ENCODE data around the gene SMOC2. TPM values are rescaled to one million over a fixed set of nuclear protein-coding genes. Genes with fewer than 3 reads are reported as not detected.

The SMOC2 gene
- polyA plus RNA-seq, 4 donors: 18.9 to 38.2 (median 27.1) TPM

- no peak for DNase-seq (ENCODE audit: low read depth in 4 of 4, low spot score in 2 of 4)
Measured at GRCh38 chr6:168513766-168514165, 72.8 kb downstream of the SMOC2 start.

DNA sequence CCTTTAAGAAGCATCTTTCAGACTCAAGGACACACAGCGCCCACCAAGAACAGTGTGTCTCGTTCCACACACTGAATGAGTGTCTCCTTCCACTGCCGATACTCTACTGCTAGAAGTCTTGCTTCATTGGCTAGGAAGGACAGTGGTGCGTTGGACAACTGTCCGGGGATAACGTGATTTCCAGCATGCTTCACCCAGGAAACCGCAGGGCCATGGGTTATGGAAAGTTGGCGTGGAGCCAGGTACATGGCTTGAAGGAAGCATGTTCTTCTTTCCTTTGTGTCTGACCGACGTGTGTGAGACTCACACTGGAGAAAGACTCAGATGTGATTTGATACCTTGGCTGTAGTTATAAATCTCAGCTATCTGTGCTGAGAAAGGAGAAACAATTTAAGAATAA, 73.2 kb downstream of the SMOC2 start:
- DNase-seq (ENCODE audit: low read depth in 4 of 4, low spot score in 2 of 4): no peak

DNA sequence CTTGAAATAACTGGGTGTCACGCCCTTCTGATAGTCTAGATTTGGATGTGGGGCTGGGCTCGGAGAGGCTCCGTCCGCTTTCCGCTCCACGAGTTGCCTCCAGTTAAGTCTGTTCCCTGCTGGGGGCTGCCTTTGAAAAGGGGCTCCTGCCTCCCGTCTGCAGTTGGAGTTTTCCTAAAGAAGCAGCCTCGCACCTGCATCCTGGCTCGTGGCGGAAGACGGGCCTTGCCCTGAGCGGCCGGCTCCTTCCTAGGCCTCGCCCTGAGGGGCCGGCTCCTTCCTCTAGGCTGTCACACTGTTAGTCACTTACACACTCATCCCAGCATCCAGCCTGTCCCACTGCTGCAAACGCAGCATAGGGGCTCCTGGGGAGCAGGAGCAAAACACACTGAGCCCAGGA, 74.4 kb downstream of the SMOC2 start:
- no peak for DNase-seq (ENCODE audit: low read depth in 4 of 4, low spot score in 2 of 4)

- DNase-seq (ENCODE audit: low read depth in 4 of 4, low spot score in 2 of 4): no peak
Measured at GRCh38 chr6:168516944-168517741, 76.2 kb downstream of the SMOC2 start.

- DNase-seq (ENCODE audit: low read depth in 4 of 4, low spot score in 2 of 4): no peak
Measured at GRCh38 chr6:168517742-168518347, 76.9 kb downstream of the SMOC2 start.

DNA sequence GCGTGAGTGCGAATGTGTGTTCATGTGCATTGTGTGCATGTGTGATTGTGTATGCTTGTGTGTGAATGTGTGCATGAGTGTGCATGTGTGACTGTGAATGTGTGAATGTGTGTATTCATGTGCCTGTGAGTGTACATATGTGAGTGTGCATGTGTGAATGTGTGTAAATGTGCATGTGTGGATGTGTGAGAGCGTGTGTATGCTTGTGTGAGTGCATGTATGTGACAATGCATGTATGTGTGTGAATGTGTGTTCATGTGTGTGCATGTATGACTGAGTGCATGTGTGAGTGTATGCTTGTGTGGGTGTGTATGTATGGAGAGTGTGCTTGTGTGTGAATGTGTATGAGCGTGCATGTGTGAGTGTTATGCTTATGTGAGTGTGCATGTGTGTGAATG, 77.4 kb downstream of the SMOC2 start:
- no peak for DNase-seq (ENCODE audit: low read depth in 4 of 4, low spot score in 2 of 4)

- DNase-seq (ENCODE audit: low read depth in 4 of 4, low spot score in 2 of 4): no peak
Measured at GRCh38 chr6:168518867-168519266, 77.9 kb downstream of the SMOC2 start.

- DNase-seq (ENCODE audit: low read depth in 4 of 4, low spot score in 2 of 4): no peak
Measured at GRCh38 chr6:168520233-168520632, 79.2 kb downstream of the SMOC2 start.

DNA sequence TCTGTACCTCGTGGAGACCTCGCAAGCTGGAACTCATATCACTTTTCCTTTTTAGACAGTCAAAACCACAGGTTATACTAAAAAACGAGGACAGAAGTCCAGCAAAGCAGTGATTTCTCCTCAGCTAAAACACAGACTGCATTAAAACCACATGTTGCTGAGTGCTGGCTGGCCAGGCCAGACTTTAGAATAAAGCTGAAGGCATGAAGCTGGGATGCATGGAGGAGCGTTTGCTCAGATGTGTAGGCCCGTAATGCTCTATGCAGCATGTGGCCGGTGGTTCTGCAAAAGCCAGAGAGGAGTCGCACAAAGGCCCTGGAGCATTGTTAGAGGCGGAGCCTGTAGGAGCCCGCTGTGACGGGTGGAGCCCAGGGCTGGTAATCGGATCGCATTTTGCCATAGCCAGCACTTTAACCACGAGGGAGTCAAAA, 83.6 kb downstream of the SMOC2 start:
- no peak for DNase-seq (ENCODE audit: low read depth in 4 of 4, low spot score in 2 of 4)

DNA sequence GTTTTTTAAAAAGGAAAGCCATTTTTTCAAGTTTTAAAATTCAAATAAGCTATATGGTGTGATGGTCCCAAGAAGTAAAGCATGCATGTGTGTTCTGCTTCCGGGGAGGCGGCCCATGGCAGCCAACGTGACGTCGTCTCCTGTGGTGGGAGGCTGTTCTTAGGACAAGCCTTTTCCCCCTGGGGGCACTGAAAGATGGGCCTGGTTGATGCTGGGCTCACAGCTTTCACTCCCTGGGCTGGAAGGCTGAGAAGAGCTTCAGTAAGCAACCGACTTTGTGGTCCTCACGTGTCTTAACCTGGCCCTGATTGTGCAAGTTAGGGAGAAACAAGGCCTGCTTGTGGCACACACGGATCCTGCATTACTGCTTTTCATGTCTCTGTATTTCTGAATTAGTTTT, 84.1 kb downstream of the SMOC2 start:
- DNase-seq (ENCODE audit: low read depth in 4 of 4, low spot score in 2 of 4): no peak

DNA sequence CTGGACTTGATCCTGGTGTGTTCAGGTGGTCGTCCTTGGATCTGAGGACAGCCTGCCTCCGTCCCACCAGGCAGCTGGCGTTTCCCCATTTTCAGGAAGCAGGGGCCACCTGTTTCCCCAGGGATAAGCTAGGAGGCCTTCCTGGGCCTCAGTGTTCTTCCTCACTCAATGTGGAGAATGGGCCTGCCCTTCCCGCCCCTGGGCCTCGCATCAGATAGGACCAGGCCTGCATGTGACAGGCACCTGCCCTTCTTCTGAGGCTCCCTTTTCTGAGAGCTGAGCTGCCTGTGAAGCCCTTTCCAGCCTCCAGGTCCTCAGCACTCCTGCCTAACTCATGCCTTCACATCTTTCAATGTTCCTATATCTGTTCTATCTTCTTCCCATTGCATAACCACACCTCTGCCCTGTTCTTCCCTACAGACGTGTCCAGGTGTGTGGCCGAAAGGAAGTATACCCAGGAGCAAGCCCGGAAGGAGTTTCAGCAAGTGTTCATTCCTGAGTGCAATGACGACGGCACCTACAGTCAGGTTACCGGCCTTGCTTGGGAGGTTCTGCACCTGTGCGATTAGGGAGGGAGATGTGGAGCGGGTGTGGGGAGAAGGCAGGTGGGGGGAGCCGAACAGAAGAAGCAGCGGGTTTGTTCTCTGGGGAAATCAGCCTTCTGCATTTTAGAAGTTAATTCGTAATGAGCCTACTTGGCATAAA, 85.1 kb downstream of the SMOC2 start:
- DNase-seq (ENCODE audit: low read depth in 4 of 4, low spot score in 2 of 4): no peak

DNA sequence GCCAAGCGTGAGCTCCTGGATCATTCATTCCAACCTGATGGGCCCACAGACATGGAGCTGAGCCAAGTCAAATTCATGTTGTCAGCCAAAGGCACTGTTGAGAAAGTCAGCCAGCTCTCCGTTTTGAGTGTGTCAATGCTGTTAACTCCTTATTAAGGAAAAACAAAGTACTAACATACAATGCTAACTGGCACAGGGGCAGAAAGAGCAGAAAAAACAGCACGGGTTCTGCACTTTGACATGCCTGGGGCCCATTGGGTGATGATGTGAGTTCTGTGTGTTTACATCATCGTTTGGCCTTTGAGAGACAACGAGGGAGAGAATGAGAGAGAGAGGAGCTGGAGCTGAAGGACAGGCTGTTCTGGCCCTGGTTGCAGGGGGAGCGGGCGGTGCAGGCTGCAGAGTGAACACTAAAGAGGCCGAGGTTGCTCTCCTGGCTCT, 85.9 kb downstream of the SMOC2 start:
- no peak for DNase-seq (ENCODE audit: low read depth in 4 of 4, low spot score in 2 of 4)

DNA sequence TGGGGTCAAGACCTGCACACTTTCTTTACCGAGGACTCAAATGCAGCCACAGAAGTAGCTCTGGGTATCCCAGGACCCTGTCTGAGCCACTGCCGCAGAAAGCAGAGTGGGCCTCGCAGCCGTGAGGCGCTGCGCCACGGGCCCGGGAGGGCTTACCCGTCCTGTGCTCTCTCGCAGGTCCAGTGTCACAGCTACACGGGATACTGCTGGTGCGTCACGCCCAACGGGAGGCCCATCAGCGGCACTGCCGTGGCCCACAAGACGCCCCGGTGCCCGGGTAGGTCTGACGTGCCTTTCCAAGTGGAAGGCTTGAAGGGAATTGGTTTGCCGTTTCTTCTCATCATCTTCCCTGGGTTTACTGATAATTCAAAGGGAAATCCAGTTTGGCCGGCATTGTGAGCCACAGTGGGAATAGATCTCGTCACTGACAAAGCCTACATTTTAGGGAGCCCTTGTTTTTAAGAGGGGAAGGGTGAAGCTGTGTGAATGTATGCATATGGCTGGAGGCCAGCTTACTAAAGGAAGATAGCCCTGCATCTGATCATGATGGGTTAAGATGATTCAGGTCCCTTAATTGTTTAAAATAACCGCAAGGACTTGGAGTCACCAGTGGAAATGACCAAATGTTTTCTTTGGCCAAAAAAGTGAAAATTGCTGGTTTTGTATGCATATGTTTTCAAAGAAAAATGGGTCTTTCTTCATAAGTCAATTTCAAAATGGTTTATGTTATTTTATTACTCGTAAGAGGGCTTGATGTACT, 86.6 kb downstream of the SMOC2 start:
- no peak for DNase-seq (ENCODE audit: low read depth in 4 of 4, low spot score in 2 of 4)

GRCh38 chr6:168528474-168529095, 87.6 kb downstream of the SMOC2 start:
- no peak for DNase-seq (ENCODE audit: low read depth in 4 of 4, low spot score in 2 of 4)

DNA sequence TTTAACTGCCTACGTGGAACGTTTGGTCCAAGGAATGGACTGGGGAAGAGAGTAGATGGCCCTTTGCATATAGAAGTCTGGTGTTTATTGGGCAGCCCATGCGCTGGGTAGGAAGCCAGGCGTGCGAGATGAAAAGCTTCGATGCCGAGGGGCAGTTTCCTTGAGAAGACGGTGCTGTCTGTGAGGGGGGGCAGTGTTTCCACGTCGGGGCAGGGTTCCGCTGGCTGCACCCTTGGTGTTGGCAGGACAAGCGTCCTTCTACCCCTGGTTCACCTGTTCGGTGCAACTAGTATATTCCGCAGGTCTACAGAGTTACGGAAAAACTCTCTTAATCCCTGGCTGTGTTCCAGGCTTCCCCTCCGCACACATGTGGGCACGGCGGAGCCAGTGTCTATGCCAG, 88.2 kb downstream of the SMOC2 start:
- DNase-seq (ENCODE audit: low read depth in 4 of 4, low spot score in 2 of 4): no peak

DNA sequence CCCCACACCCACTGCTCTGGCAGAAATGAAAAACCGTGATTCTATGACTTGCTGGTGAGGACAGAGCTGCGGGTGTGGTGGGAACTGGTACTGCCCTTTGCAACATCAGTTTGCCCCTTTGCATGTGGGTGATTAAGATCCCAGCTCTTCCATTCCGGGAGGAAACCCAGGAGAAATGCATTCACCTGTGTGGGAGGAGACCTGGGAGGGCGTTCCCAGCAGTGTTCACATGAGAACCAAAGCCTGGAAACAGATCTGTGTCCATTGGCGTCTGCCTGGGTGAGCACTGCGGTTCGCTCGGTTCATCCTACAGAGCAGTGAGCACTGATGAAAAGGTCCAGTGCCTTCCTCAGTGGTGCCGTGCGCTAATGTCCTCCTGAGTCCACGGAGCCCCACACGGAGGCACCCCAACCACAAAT, 89.7 kb downstream of the SMOC2 start:
- DNase-seq (ENCODE audit: low read depth in 4 of 4, low spot score in 2 of 4): no peak

- no peak for DNase-seq (ENCODE audit: low read depth in 4 of 4, low spot score in 2 of 4)
Measured at GRCh38 chr6:168532070-168532469, 91.1 kb downstream of the SMOC2 start.

GRCh38 chr6:168533414-168533813, 92.4 kb downstream of the SMOC2 start:
- no peak for DNase-seq (ENCODE audit: low read depth in 4 of 4, low spot score in 2 of 4)

DNA sequence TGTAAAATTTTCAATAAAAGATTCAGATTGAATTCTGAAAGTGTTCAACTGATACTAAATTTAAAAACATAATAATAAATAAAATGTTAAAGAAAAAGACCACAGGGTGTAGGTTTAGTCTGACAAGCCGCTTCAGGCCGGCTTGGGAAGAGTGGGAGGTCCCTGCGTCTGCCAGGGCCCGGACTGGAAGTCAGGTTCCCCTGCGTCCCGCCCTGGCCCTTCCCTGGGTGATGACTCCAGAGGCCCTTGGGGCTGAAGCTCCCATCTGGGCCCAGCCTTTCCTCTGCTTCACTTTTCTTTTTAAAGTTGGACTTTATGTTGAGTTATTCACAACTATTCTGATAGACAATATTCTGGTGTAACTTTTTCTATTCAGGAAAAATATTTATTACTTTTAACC, 93.3 kb downstream of the SMOC2 start:
- no peak for DNase-seq (ENCODE audit: low read depth in 4 of 4, low spot score in 2 of 4)

DNA sequence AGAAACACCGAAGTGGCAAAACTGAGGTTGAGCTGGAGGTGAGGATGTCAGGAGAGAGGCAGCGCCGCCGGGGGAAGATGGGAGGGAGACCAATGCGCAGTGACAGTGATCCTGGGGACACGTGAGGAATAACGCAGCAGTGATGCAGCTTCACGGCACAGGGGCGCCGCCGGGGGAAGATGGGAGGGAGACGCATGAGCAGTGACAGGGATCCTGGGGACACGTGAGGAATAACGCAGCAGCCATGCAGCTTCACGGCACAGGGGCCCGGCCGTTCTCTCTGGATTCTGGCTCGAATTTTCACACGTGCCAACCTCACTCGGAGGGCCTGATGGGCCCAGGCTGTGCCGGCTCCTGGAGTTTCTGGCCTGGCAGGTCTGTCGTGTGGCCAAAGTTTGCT, 94.7 kb downstream of the SMOC2 start:
- DNase-seq (ENCODE audit: low read depth in 4 of 4, low spot score in 2 of 4): no peak

- DNase-seq (ENCODE audit: low read depth in 4 of 4, low spot score in 2 of 4): no peak
Measured at GRCh38 chr6:168536196-168536595, 95.2 kb downstream of the SMOC2 start.

All from left renal cortex interstitium (tissue), 4 donors.